22Rv1 (cell line): Measurements from ENCODE around the gene NANOG.
"Not testable (repeated sequence)": the region's sequence is repeated elsewhere in the genome, so short reads cannot be mapped to it uniquely, and the experiment has no call there.

ENCODE experiments used
- H3K27ac ChIP-seq: fragments of 450-650 bp; 2 replicates; pipeline ENCODE4 v1.5.1; 2017
- ZFX ChIP-seq: fragments of 450-650 bp; IDR thresholded peaks from 2 replicates; pipeline ENCODE4 v1.6.1; 2017; ENCODE audit warnings: antibody characterized with exemption, borderline replicate concordance
- TF ChIP-seq, protein P1 (sequence below): fragments of 450-650 bp; IDR thresholded peaks from 2 replicates; pipeline ENCODE4 v1.5.1; 2017; ENCODE audit warnings: mild to moderate bottlenecking

Gene NANOG

DNA sequence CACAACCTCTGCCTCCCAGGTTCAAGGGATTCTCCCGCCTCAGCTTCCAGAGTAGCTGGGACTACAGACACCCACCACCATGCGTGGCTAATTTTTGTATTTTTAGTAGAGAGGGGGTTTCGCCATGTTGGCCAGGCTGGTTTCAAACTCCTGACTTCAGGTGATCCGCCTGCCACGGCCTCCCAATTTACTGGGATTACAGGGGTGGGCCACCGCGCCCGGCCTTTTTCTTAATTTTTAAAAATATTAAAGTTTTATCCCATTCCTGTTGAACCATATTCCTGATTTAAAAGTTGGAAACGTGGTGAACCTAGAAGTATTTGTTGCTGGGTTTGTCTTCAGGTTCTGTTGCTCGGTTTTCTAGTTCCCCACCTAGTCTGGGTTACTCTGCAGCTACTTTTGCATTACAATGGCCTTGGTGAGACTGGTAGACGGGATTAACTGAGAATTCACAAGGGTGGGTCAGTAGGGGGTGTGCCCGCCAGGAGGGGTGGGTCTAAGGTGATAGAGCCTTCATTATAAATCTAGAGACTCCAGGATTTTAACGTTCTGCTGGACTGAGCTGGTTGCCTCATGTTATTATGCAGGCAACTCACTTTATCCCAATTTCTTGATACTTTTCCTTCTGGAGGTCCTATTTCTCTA, at the start of gene NANOG:
TSS of gene NANOG (plus strand) at position 519 of the 645 bp plus-strand sequence. CDS start 213 bp downstream, outside the sequence.
- not testable (repeated sequence) for H3K27ac ChIP-seq

DNA sequence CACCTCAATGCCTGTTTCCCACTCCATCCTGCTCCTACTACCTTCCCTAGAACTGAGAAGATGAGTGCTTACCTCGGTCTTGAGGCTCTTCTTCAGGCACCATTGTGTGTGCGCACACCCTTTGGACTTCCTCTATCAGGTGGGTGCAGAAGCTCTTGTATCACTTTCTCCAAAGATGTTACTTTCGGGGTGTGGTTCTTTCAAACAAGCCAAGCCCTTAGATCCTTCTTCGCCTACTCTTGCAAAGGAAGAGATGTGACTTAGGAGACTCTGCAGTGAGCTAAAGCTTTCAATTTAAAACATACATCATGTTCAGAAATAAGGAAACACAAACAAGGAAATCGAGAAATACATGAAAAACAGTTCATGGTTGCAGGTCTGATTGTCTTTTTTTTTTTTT, 42.0 kb upstream of the NANOG start, which contains the start of gene CLEC4C:
TSS of gene CLEC4C (minus strand) at position 130 of the 400 bp plus-strand sequence. CDS start at position 103, 27 bp downstream.
- TF ChIP-seq, protein P1, sequence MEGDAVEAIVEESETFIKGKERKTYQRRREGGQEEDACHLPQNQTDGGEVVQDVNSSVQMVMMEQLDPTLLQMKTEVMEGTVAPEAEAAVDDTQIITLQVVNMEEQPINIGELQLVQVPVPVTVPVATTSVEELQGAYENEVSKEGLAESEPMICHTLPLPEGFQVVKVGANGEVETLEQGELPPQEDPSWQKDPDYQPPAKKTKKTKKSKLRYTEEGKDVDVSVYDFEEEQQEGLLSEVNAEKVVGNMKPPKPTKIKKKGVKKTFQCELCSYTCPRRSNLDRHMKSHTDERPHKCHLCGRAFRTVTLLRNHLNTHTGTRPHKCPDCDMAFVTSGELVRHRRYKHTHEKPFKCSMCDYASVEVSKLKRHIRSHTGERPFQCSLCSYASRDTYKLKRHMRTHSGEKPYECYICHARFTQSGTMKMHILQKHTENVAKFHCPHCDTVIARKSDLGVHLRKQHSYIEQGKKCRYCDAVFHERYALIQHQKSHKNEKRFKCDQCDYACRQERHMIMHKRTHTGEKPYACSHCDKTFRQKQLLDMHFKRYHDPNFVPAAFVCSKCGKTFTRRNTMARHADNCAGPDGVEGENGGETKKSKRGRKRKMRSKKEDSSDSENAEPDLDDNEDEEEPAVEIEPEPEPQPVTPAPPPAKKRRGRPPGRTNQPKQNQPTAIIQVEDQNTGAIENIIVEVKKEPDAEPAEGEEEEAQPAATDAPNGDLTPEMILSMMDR, result no peak
- no peak for TF ChIP-seq ZFX
- H3K27ac ChIP-seq, result no peak within 1 kb of the TSS

DNA sequence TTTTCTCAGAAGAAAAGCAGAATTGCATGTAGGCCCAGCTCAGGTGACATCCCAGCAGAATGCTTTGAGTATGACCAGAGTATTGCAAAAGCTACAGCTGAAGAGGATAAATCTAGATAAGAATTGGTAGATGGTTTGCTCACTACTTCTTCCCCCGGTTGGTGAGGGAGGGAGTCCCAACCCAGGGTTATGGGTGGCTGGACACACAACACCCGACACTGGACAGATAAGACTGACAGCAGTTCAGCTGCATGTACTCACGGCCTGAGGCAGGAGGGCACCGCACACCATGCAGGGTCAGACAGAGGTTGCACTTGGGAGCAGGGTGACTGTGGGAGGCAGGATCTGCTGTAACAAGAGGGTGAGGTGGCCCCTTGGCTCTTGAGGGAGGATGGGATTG, 40.4 kb upstream of the NANOG start:
- H3K27ac ChIP-seq, result no peak overlapping the region
- no peak for TF ChIP-seq ZFX
- TF ChIP-seq, protein P1, result no peak

DNA sequence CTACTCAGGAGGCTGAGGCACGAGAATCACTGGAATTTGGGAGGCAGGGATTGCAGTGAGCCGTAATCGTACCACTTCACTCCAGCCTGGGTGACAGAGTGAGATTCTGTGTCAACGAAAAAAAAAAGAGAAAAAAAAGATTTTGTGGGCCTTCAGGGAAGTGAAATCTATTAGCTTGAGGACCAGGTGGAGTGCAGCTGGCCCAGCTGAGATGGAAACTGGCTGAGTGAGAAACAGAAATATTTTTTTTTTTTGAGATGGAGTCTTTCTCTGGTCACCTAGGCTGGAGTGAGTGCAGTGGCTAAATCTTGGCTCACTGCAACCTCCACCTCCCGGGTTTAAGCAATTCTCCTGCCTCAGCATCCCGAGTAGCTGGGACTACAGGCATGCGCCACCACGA, 39.8 kb upstream of the NANOG start:
- no peak overlapping the region for H3K27ac ChIP-seq

DNA sequence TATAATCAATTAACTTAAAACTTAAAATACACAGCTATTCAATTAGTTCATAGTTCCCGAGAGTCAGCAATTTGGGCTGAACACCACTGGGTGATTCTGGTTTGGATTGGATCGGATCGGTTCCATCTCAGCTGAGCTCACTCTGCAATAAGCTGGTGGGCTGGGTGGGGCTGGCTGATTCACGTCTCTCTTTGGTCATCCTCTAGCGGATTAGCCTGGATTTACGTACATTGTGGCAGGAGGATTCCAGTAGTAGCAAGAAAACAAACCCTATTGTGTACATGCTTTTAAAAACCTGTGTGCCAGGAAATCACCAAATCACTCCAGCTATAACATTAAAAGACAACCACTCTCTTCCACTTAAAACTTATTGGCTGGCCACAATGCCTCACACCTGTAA, 38.9 kb upstream of the NANOG start:
- no peak overlapping the region for H3K27ac ChIP-seq
- TF ChIP-seq ZFX, result no peak
- TF ChIP-seq, protein P1, result no peak

More for the DNA sequence above, 39.8 kb upstream of the NANOG start:
- no peak for TF ChIP-seq ZFX
- TF ChIP-seq, protein P1, result no peak

DNA sequence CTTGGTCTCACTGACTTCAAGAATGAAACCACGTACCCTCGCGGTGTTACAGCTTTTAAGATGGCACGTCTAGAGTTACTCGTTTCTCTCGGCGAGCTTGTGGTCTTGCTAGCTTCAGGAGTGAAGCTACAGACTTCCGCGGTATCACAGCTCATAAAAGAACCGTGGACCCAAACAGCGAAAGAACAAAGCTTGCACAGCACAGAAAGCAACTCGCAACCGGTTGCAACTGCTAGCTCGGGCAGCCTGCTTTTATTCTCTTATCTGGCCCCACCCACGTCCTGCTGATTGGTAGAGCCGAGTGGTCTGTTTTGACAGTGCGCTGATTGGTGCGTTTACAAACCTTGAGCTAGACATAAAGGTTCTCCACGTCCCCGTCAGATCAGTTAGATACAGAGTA, 37.8 kb upstream of the NANOG start:
- peak overlapping the region; percentile 56 for H3K27ac ChIP-seq
- no peak for TF ChIP-seq ZFX
- TF ChIP-seq, protein P1, result no peak

DNA sequence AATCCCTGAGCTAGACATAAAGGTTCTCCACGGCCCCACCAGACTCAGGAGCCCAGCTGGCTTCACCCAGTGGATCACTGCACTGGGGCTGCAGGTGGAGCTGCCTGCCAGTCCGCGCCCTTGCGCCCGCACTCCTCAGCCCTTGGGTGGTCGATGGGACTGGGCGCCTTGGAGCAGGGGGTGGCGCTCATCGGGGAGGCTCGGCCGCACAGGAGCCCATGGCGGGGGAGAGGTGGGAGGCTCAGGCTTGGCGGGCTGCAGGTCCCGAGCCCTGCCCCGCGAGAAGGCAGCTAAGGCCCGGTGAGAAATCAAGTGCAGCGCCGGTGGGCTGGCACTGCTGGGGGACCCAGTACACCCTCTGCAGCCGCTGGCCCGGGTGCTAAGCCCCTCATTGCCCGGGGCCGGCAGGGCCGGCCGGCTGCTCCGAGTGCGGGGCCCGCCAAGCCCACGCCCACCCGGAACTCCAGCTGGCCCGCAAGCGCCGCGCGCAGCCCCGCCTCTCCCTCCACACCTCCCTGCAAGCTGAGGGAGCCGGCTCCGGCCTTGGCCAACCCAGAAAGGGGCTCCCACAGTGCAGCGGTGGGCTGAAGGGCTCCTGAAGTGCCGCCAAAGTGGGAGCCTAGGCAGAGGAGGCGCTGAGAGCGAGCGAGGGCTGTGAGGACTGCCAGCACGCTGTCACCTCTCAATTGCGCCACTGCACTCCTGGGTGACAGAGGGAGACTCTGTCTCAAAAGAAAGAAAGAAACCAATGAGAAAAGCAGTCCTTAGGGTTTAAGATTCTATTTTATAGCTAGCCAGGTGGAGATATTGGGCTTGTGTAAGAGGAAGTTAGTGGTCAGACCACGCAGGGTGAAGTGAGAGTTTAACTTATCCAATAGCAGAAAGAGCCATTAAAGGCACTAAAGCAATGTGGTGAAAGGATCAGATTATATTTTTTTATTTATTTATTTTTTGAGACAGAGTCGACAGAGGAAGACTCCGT, 37.0 kb upstream of the NANOG start:
- H3K27ac ChIP-seq, result peak overlapping the region; percentile 56

DNA sequence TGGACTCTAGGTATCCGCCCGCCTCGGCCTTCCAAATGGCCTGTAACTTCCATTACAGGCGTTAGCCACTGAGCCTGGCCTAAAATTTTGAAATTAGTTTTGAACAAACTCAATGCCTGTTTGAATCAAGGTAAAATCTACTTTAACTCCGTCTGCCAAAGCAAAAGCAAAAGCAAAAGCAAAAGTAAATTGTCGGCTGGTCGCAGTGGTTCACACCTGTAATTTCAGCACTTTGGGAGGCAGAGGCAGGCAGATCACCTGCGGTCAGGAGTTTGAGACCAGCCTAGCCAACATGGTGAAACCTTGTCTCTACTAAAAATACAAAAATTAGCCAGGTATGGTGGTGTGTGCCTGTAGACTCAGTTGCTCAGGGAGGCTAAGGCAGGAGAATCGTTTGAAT, 33.5 kb upstream of the NANOG start:
- not testable (repeated sequence) for H3K27ac ChIP-seq
